Caco-2 (cell line): ENCODE results near the gene PRKCB. TPM values are rescaled to one million over a fixed set of nuclear protein-coding genes. Genes with fewer than 3 reads are reported as not detected.

Experiments used
- BruUV-seq: library from RNA; stranded (reverse); fragments of 400-500 nt; replicated peaks from 2 replicates; lab custom pipeline; 2021; lab: Mats Ljungman, UMichigan
- CTCF ChIA-PET: fragments of 300-600 bp; sonication (Branson Sonifier 250); formaldehyde crosslinking; loops from one replicate; lab custom pipeline; 2022; ENCODE audit warnings: antibody characterized with exemption; lab: Charles Lee
- POLR2A ChIA-PET: fragments of 300-600 bp; sonication (Branson Sonifier 250); formaldehyde crosslinking; loops from one replicate; lab custom pipeline; 2022; ENCODE audit warnings: antibody characterized with exemption; lab: Charles Lee
- DNase-seq, 2 experiments: peaks; one replicate each; pipeline versions ENCODE4 v3.0.0 to v3.0.0-alpha.2; 2020 to 2022
- H3K27me3 ChIP-seq: replicated peaks from 2 replicates; pipeline ENCODE4 v1.6.0; 2011; ENCODE audit warnings: low read length; ENCODE audit not compliant: control insufficient read depth, insufficient read depth
- H3K36me3 ChIP-seq: 2 replicates; pipeline ENCODE4 v1.5.1; 2011; ENCODE audit warnings: low read length; ENCODE audit not compliant: control insufficient read depth, insufficient read depth
- H3K4me1 ChIP-seq: fragments of 250-450 bp; sonication (Bioruptor Pico); 2 replicates; pipeline ENCODE4 v1.5.1; 2020; ENCODE audit warnings: mild to moderate bottlenecking
- H3K4me3 ChIP-seq: 2 replicates; pipeline ENCODE4 v1.5.1; 2011; ENCODE audit warnings: low read depth, mild to moderate bottlenecking, control low read depth, low read length
- H3K9me3 ChIP-seq: fragments of 250-450 bp; sonication (Bioruptor Pico); 2 replicates; pipeline ENCODE4 v1.5.1; 2020; ENCODE audit warnings: mild to moderate bottlenecking, moderate library complexity
- H3K27ac Mint-ChIP-seq: one replicate; pipeline ENCODE4 v1.8.0; 2022; ENCODE audit warnings: mixed read lengths; ENCODE audit not compliant: unreplicated experiment
- H3K27me3 Mint-ChIP-seq: one replicate; pipeline ENCODE4 v1.8.0; 2022; ENCODE audit warnings: mixed read lengths; ENCODE audit not compliant: insufficient read depth, unreplicated experiment
- H3K36me3 Mint-ChIP-seq: one replicate; pipeline ENCODE4 v1.8.0; 2022; ENCODE audit warnings: mild to moderate bottlenecking, mixed read lengths; ENCODE audit not compliant: insufficient read depth, unreplicated experiment
- H3K4me1 Mint-ChIP-seq: one replicate; pipeline ENCODE4 v1.8.0; 2022; ENCODE audit warnings: low read depth, mixed read lengths; ENCODE audit not compliant: unreplicated experiment
- H3K4me3 Mint-ChIP-seq: one replicate; pipeline ENCODE4 v1.8.0; 2022; ENCODE audit warnings: mild to moderate bottlenecking, moderate library complexity, mixed read lengths; ENCODE audit not compliant: unreplicated experiment
- H3K9me3 Mint-ChIP-seq: one replicate; pipeline ENCODE4 v1.8.0; 2022; ENCODE audit warnings: mixed read lengths; ENCODE audit not compliant: unreplicated experiment
- CTCF ChIP-seq, 2 experiments: fragments of 200-600 bp in 1 of 2; IDR thresholded peaks; 1 replicate in 1 of 2; 2 replicates in 1 of 2; pipeline versions ENCODE4 v1.5.1 to v1.8.0; 2011 to 2022; ENCODE audit warnings: antibody characterized with exemption in 1 of 2, control low read depth in 1 of 2, inconsistent platforms in 1 of 2, low read depth in 1 of 2, low read length in 1 of 2, mild to moderate bottlenecking in 1 of 2, moderate library complexity in 1 of 2; ENCODE audit not compliant: insufficient read depth in 1 of 2, severe bottlenecking in 1 of 2, unreplicated experiment in 1 of 2
- intact Hi-C: fragments of 100-400 bp; cut with micrococcal nuclease; formaldehyde crosslinking; loops from one replicate; pipeline ENCODE4 v1.10.0; 2022; ENCODE audit not compliant: unreplicated experiment
- total RNA-seq: library from RNA; stranded (reverse); gene quantifications from 2 replicates; pipeline ENCODE4 v1.2.3, GENCODE V29; 2022

Gene PRKCB
- total RNA-seq, 1 experiment from 2014 or later, result not detected

GRCh38 chr16:23975293-23975692, 139.5 kb downstream of the PRKCB start:
- no peaks in the 10 kb centered on the region for H3K36me3 ChIP-seq
- BruUV-seq, result no TSS peak
- H3K27me3 Mint-ChIP-seq, result peaks cover 15% of the 10 kb centered on the region
- TF ChIP-seq CTCF (IDR thresholded peaks at IDR 0.05; ENCODE audit: insufficient read depth in 1 of 2, low read depth in 1 of 2, low read length in 1 of 2, severe bottlenecking in 1 of 2, unreplicated experiment in 1 of 2), result no peak
- no peaks in the 10 kb centered on the region for H3K4me1 ChIP-seq
- H3K4me1 Mint-ChIP-seq, result no peaks in the 10 kb centered on the region
- intact Hi-C loops, result no loop called here
- DNase-seq, result no peak
- no peak overlapping the region for H3K4me3 Mint-ChIP-seq
- ChIA-PET POLR2A (no interaction called here), CTCF (interaction anchor here (0.6 kb wide), 1 partner anchor 95 kb away, joined by 3 read pairs; no protein-coding TSS in a partner anchor)
- peaks cover 10% of the 10 kb centered on the region for H3K9me3 Mint-ChIP-seq
- H3K27me3 ChIP-seq, result no peaks in the 10 kb centered on the region
- no peaks in the 10 kb centered on the region for H3K9me3 ChIP-seq
- no peak overlapping the region for H3K4me3 ChIP-seq
- H3K36me3 Mint-ChIP-seq, result no peaks in the 10 kb centered on the region
- H3K27ac Mint-ChIP-seq, result no peak overlapping the region

GRCh38 chr16:23976091-23976490, 140.3 kb downstream of the PRKCB start:
- ChIA-PET CTCF (no interaction called here), POLR2A (no interaction called here)
- no peak for DNase-seq
- Histone ChIP-seq H3K36me3 (no peaks in the 10 kb centered on the region), H3K4me3 (no peak overlapping the region), H3K9me3 (no peaks in the 10 kb centered on the region), H3K27me3 (no peaks in the 10 kb centered on the region), H3K4me1 (no peaks in the 10 kb centered on the region)
- H3K36me3 Mint-ChIP-seq, result no peaks in the 10 kb centered on the region
- no peaks in the 10 kb centered on the region for H3K4me1 Mint-ChIP-seq
- no TSS peak for BruUV-seq
- peaks cover 15% of the 10 kb centered on the region for H3K27me3 Mint-ChIP-seq
- no peak overlapping the region for H3K27ac Mint-ChIP-seq
- H3K4me3 Mint-ChIP-seq, result no peak overlapping the region
- intact Hi-C loops, result no loop called here
- no peak for TF ChIP-seq CTCF (IDR thresholded peaks at IDR 0.05; ENCODE audit: insufficient read depth in 1 of 2, low read depth in 1 of 2, low read length in 1 of 2, severe bottlenecking in 1 of 2, unreplicated experiment in 1 of 2)
- peaks cover 10% of the 10 kb centered on the region for H3K9me3 Mint-ChIP-seq

- intact Hi-C loops, result no loop called here
- H3K27me3 Mint-ChIP-seq, result peaks cover 15% of the 10 kb centered on the region
- H3K36me3 Mint-ChIP-seq, result no peaks in the 10 kb centered on the region
- Histone ChIP-seq H3K27me3 (no peaks in the 10 kb centered on the region), H3K4me3 (no peak overlapping the region), H3K9me3 (no peaks in the 10 kb centered on the region), H3K36me3 (no peaks in the 10 kb centered on the region), H3K4me1 (no peaks in the 10 kb centered on the region)
- no peak for DNase-seq
- no TSS peak for BruUV-seq
- H3K4me1 Mint-ChIP-seq, result no peaks in the 10 kb centered on the region
- no peak for TF ChIP-seq CTCF (IDR thresholded peaks at IDR 0.05; ENCODE audit: insufficient read depth in 1 of 2, low read depth in 1 of 2, low read length in 1 of 2, severe bottlenecking in 1 of 2, unreplicated experiment in 1 of 2)
- H3K4me3 Mint-ChIP-seq, result no peak overlapping the region
- ChIA-PET POLR2A (no interaction called here), CTCF (no interaction called here)
- peaks cover 10% of the 10 kb centered on the region for H3K9me3 Mint-ChIP-seq
- H3K27ac Mint-ChIP-seq, result no peak overlapping the region
Observed at GRCh38 chr16:23976524-23976923, 140.7 kb downstream of the PRKCB start.
